K562 treated with DMSO at 1 percent for 48 hours (cell line): ENCODE results near the gene OR2T6. TPM values are rescaled to one million over a fixed set of nuclear protein-coding genes. Genes with fewer than 3 reads are reported as not detected.

Source experiments
- total RNA-seq: library from RNA; unstranded; fragments of 300-600 nt; gene quantifications from 2 replicates; pipeline ENCODE4 v1.2.3, GENCODE V29; 2022; ENCODE audit warnings: low replicate concordance; ENCODE audit errors: extremely low read depth

OR2T6 gene, protein sequence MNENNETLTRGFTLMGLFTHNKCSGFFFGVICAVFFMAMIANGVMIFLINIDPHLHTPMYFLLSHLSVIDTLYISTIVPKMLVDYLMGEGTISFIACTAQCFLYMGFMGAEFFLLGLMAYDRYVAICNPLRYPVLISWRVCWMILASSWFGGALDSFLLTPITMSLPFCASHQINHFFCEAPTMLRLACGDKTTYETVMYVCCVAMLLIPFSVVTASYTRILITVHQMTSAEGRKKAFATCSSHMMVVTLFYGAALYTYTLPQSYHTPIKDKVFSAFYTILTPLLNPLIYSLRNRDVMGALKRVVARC
- total RNA-seq: not detected in 2 replicates

DNA sequence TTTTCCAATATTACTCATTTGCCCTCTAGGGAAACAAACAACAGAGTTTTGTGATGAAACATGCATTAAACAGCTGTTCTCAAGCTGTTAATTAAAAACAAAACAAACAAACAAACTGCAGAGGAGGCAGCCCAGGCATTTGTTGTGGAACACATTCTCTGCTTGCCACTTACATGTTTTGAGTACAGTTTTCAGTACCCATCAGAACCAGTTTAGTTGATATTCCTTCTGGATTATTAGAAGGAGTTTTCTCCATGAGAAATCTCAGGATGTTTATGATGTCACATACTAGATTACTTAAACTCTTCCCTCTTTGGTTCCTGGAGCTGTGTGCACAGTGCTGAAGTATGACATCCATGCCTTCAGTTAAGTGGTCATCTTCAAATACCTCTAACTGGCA, at the start of gene OR2T6:
Gene OR2T6 (plus strand): TSS at position 301 of the 400 bp plus-strand sequence. CDS start 11,863 bp downstream, outside the sequence.

DNA sequence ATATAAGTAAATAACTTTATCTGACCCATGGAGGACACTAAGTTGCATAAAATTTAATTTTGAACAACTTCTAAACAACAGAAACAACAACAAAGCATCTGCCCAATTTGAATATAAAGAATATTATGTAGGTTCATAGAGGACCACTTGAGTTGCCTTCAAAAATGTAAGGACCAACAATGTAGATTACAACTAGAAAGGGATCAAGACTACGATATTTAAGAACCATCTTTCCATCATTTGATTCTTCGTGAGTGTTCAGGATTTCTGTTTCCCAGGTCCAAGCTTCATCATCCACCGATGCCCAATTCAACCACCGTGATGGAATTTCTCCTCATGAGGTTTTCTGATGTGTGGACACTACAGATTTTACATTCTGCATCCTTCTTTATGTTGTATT, 27.1 kb upstream of the OR2T6 start, which contains the start of gene OR14C36:
Gene OR14C36 (plus strand): TSS at position 301 of the 400 bp plus-strand sequence. CDS start 0 bp downstream, at position 301.

DNA sequence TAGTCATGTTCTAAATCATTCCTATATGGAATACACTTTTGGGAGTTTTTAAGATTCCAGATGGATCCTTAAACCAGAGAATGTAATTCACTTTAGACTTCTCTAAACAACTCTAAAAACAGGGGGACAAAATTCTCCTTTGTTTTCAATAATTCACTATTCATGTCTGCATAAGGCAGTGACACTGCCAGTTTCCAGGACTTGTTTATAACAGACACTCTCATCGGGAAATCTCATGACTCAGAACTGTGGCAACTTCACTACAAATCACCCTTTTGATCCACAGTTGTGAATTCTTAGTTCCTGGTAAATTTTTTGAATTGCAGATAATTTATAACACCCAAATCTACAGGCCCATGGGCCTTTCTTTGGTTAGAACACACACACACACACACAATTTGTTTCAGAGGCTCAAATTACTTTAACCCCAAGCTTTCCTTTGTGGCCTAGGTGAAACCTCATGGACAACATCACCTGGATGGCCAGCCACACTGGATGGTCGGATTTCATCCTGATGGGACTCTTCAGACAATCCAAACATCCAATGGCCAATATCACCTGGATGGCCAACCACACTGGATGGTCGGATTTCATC, 14.3 kb upstream of the OR2T6 start, which contains the start of gene OR2T4:
Gene OR2T4 (plus strand): TSS at position 545 of the 595 bp plus-strand sequence. CDS start 0 bp downstream, at position 545.

DNA sequence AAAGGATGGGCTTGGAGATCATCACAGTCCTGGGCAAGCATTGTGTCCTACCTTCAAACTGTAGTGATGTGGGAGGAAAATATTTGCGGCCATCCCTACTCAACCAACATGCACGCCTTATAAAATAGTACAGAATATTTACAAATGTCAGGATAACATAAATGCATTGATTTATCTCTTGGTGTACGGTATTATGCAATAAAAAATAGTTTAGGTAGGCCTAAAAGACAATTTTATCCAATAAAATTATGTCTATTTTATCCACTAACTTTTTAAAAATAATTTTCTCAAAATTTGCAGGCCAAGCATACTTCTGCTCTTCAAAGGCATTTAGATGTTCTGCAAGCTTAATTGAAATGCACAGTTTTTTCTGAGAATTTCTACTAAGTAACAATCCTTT, 27.2 kb downstream of the OR2T6 start, which contains the start of gene OR2T1:
Gene OR2T1 (plus strand): TSS at position 301 of the 400 bp plus-strand sequence. CDS start 3,100 bp downstream, outside the sequence.

Other genes with a start within 250 kb of the OR2T6 start
- not detected in 2 replicates for gene OR2M5, start 230.6 kb upstream of the OR2T6 start, total RNA-seq
- gene OR2M2, start 200.9 kb upstream of the OR2T6 start, total RNA-seq: not detected in 2 replicates
- not detected in 2 replicates for gene OR2M3, start 178.5 kb upstream of the OR2T6 start, total RNA-seq
- not detected in 2 replicates for gene OR2M4, start 144.3 kb upstream of the OR2T6 start, total RNA-seq
- not detected in 2 replicates for gene OR2T33, start 97.8 kb upstream of the OR2T6 start, total RNA-seq
- not detected in 2 replicates for gene OR2T12, start 72.3 kb upstream of the OR2T6 start, total RNA-seq
- not detected in 2 replicates for gene OR2M7, start 51.2 kb upstream of the OR2T6 start, total RNA-seq
- gene OR14C36, start 27.0 kb upstream of the OR2T6 start, total RNA-seq: not detected in 2 replicates
- not detected in 2 replicates for gene OR2T4, start 14.1 kb upstream of the OR2T6 start, total RNA-seq
- gene OR2T1, start 27.3 kb downstream of the OR2T6 start, total RNA-seq: not detected in 2 replicates
- not detected in 2 replicates for gene OR2T2, start 69.9 kb downstream of the OR2T6 start, total RNA-seq
- gene OR2T3, start 97.6 kb downstream of the OR2T6 start, total RNA-seq: not detected in 2 replicates
- not detected in 2 replicates for gene OR2T5, start 112.8 kb downstream of the OR2T6 start, total RNA-seq
- gene OR2G6, start 132.3 kb downstream of the OR2T6 start, total RNA-seq: not detected in 2 replicates
- gene OR2T29, start 187.0 kb downstream of the OR2T6 start, total RNA-seq: not detected in 2 replicates
- not detected in 2 replicates for gene OR2T34, start 199.0 kb downstream of the OR2T6 start, total RNA-seq
- not detected in 2 replicates for gene OR2T10, start 222.0 kb downstream of the OR2T6 start, total RNA-seq